HCT116 (cell line): Measurements from ENCODE around the gene ZFP3. TPM values are rescaled to one million over a fixed set of nuclear protein-coding genes. Genes with fewer than 3 reads are reported as not detected.

Source experiments
- ATAC-seq: fragments of 200-7000 bp; cut with Tn5 transposase; 2 replicates; pipeline ENCODE4 v1.9.1; 2020; ENCODE audit warnings: mild to moderate bottlenecking, moderate library complexity
- BruUV-seq: library from RNA; stranded (reverse); fragments of 400-500 nt; replicated peaks from 2 replicates; lab custom pipeline; 2021; lab: Mats Ljungman, UMichigan
- CTCF ChIA-PET: fragments of 300-600 bp; sonication (Branson Sonifier 250); formaldehyde crosslinking; loops from one replicate; lab custom pipeline; 2021; ENCODE audit warnings: antibody characterized with exemption; lab: Charles Lee
- POLR2A ChIA-PET: fragments of 300-600, 350-600 bp; sonication (Branson Sonifier 250); formaldehyde crosslinking; loops from one replicate; lab custom pipeline; 2021; ENCODE audit warnings: antibody characterized with exemption; lab: Charles Lee
- RAD21 ChIA-PET, 2 experiments: fragments of 300-600 bp; sonication (Branson Sonifier 250); formaldehyde crosslinking; loops; one replicate each; lab custom pipeline; 2023; ENCODE audit warnings: low total read pairs in 2 of 2; ENCODE audit not compliant: uncharacterized antibody in 2 of 2, unreplicated experiment in 2 of 2, low non-redundant PET in 1 of 2; lab: Charles Lee
- DNase-seq: peaks from one replicate; pipeline ENCODE4 v3.0.0-alpha.2; 2010; ENCODE audit warnings: low read depth, low spot score
- H2AFZ ChIP-seq: fragments of 200-600 bp; shearing (Covaris generic), sonication (generic); 2 replicates; pipeline ENCODE4 v1.6.1; 2017; ENCODE audit warnings: low read depth, mixed run types, mixed read lengths, antibody characterized with exemption, low read length; ENCODE audit not compliant: poor library complexity, severe bottlenecking
- H3K27ac ChIP-seq: 2 replicates; pipeline ENCODE4 v1.5.1; 2012; ENCODE audit warnings: low read depth, low read length
- H3K27me3 ChIP-seq: fragments of 200-600 bp; sonication (generic); 2 replicates; pipeline ENCODE4 v1.6.1; 2016; ENCODE audit warnings: mixed run types, low read length, mixed read lengths; ENCODE audit not compliant: insufficient read depth
- H3K36me3 ChIP-seq, 2 experiments: fragments of 200-500 bp in 1 of 2; fragments of 200-600 bp in 1 of 2; sonication (Bioruptor generic) in 1 of 2; sonication (generic) in 1 of 2; 2 replicates each; pipeline versions ENCODE4 v1.5.1 to v1.6.1; 2014 to 2016; ENCODE audit warnings: low read length in 2 of 2, inconsistent platforms in 1 of 2, mixed read lengths in 1 of 2, mixed run types in 1 of 2; ENCODE audit not compliant: insufficient read depth in 2 of 2, control insufficient read depth in 1 of 2
- H3K4me1 ChIP-seq, 2 experiments: fragments of 200-600 bp in 1 of 2; sonication (generic) in 1 of 2; 2 replicates each; pipeline versions ENCODE4 v1.5.1 to v1.6.1; 2012 to 2017; ENCODE audit warnings: low read length in 2 of 2, inconsistent platforms in 1 of 2, mild to moderate bottlenecking in 1 of 2, mixed read lengths in 1 of 2, mixed run types in 1 of 2, moderate library complexity in 1 of 2; ENCODE audit not compliant: insufficient read depth in 2 of 2, control insufficient read depth in 1 of 2
- H3K4me2 ChIP-seq: fragments of 200-600 bp; sonication (generic); 2 replicates; pipeline ENCODE4 v1.6.1; 2017; ENCODE audit warnings: mixed run types, low read length, mixed read lengths
- H3K4me3 ChIP-seq, 2 experiments: fragments of 200-600 bp in 1 of 2; sonication (generic) in 1 of 2; replicated peaks in 1 of 2; 2 replicates each; pipeline ENCODE4 v1.5.1; 2011 to 2016; ENCODE audit warnings: low read length in 2 of 2, control low read depth in 1 of 2, low read depth in 1 of 2, mild to moderate bottlenecking in 1 of 2, mixed read lengths in 1 of 2, mixed run types in 1 of 2
- H3K79me2 ChIP-seq: fragments of 200-600 bp; sonication (generic); 2 replicates; pipeline ENCODE4 v1.6.1; 2017; ENCODE audit warnings: mild to moderate bottlenecking, mixed run types, low read length, moderate library complexity, mixed read lengths; ENCODE audit not compliant: insufficient read depth
- H3K9ac ChIP-seq: fragments of 200-600 bp; sonication (generic); 2 replicates; pipeline ENCODE4 v1.6.1; 2016; ENCODE audit warnings: low read length, mixed read lengths
- H3K9me2 ChIP-seq: fragments of 200-600 bp; sonication (generic), shearing (Covaris generic); 2 replicates; pipeline ENCODE4 v1.6.1; 2017; ENCODE audit warnings: mixed run types, mild to moderate bottlenecking, moderate library complexity; ENCODE audit not compliant: insufficient read depth
- H3K9me3 ChIP-seq, 2 experiments: fragments of 200-500 bp in 1 of 2; fragments of 200-600 bp in 1 of 2; sonication (Bioruptor generic) in 1 of 2; sonication (generic) in 1 of 2; 2 replicates each; pipeline ENCODE4 v1.6.1; 2014 to 2017; ENCODE audit warnings: low read length in 2 of 2, mixed read lengths in 2 of 2, inconsistent platforms in 1 of 2, low read depth in 1 of 2, mild to moderate bottlenecking in 1 of 2, mixed run types in 1 of 2, moderate library complexity in 1 of 2; ENCODE audit not compliant: control insufficient read depth in 1 of 2, insufficient read depth in 1 of 2
- H4K20me1 ChIP-seq: fragments of 200-600 bp; sonication (generic), shearing (Covaris generic); 2 replicates; pipeline ENCODE4 v1.6.1; 2017; ENCODE audit warnings: mixed run types, mild to moderate bottlenecking, moderate library complexity; ENCODE audit not compliant: insufficient read depth
- CBX3 ChIP-seq: IDR thresholded peaks from 2 replicates; pipeline ENCODE4 v1.6.1; 2012; ENCODE audit warnings: low read depth
- CEBPB ChIP-seq: IDR thresholded peaks from 2 replicates; pipeline ENCODE4 v1.6.1; 2012; ENCODE audit warnings: low read depth
- EGR1 ChIP-seq: IDR thresholded peaks from 2 replicates; pipeline ENCODE4 v1.6.1; 2012; ENCODE audit warnings: low read depth
- ELF1 ChIP-seq: IDR thresholded peaks from 2 replicates; pipeline ENCODE4 v1.6.1; 2012; ENCODE audit warnings: low read depth, borderline replicate concordance
- EZH2 ChIP-seq: fragments of 200-600 bp; sonication (generic); IDR thresholded peaks from 2 replicates; pipeline ENCODE4 v1.6.1; 2017; ENCODE audit warnings: antibody characterized with exemption, mixed run types
- EZH2phosphoT487 ChIP-seq: fragments of 200-600 bp; IDR thresholded peaks from 2 replicates; pipeline ENCODE4 v1.6.1; 2018; ENCODE audit warnings: antibody characterized with exemption, borderline replicate concordance
- FOSL1 ChIP-seq: IDR thresholded peaks from 2 replicates; pipeline ENCODE4 v1.6.1; 2012; ENCODE audit warnings: low read depth
- JUND ChIP-seq: IDR thresholded peaks from 2 replicates; pipeline ENCODE4 v1.6.1; 2012
- POLR2A ChIP-seq: IDR thresholded peaks from 2 replicates; pipeline ENCODE4 v1.7.0; 2011; ENCODE audit warnings: borderline replicate concordance; ENCODE audit not compliant: insufficient read depth, insufficient read length; ENCODE audit errors: extremely low read depth
- POLR2AphosphoS5 ChIP-seq: IDR thresholded peaks from 2 replicates; pipeline ENCODE4 v1.6.1; 2011; ENCODE audit warnings: mild to moderate bottlenecking, low read depth, low read length, moderate library complexity
- REST ChIP-seq: IDR thresholded peaks from 2 replicates; pipeline ENCODE4 v1.6.1; 2012; ENCODE audit warnings: low read depth
- SIN3A ChIP-seq: IDR thresholded peaks from 2 replicates; pipeline ENCODE4 v1.6.1; 2012; ENCODE audit warnings: low read depth
- SRF ChIP-seq: IDR thresholded peaks from 2 replicates; pipeline ENCODE4 v1.6.1; 2012; ENCODE audit warnings: low read depth
- TCF7L2 ChIP-seq: IDR thresholded peaks from 2 replicates; pipeline ENCODE4 v1.7.0; 2011; ENCODE audit warnings: borderline replicate concordance, inconsistent platforms; ENCODE audit not compliant: insufficient read depth, insufficient read length; ENCODE audit errors: extremely low read depth
- YY1 ChIP-seq: IDR thresholded peaks from 2 replicates; pipeline ENCODE4 v1.6.1; 2011; ENCODE audit warnings: low read length, low read depth, moderate library complexity, mild to moderate bottlenecking; ENCODE audit not compliant: insufficient replicate concordance; ENCODE audit errors: extremely low read depth
- ZFX ChIP-seq: fragments of 450-650 bp; IDR thresholded peaks from 2 replicates; pipeline ENCODE4 v1.6.1; 2017
- ZNF274 ChIP-seq: fragments of 200-500 bp; sonication (Bioruptor generic); IDR thresholded peaks from 2 replicates; pipeline ENCODE4 v1.6.1; 2014; ENCODE audit warnings: mild to moderate bottlenecking, low read depth, low read length, inconsistent platforms
- intact Hi-C: fragments of 100-400 bp; cut with micrococcal nuclease; formaldehyde crosslinking; loops from 2 replicates; pipeline ENCODE4 v1.10.0; 2022
- total RNA-seq: library from RNA; stranded (reverse); gene quantifications from one replicate; pipeline ENCODE4 v1.2.1, GENCODE V29; 2021; ENCODE audit not compliant: unreplicated experiment
- TF ChIP-seq, protein P1 (sequence below): IDR thresholded peaks from 2 replicates; pipeline ENCODE4 v1.6.1; 2012
- TF ChIP-seq, protein P2 (sequence below): IDR thresholded peaks from 2 replicates; pipeline ENCODE4 v1.6.1; 2012

The ZFP3 gene
- total RNA-seq, 1 experiment from 2014 or later = 0.05 TPM

GRCh38 chr17:5068236-5068635, 10.0 kb upstream of the ZFP3 start:
- ChIA-PET RAD21 (no interaction called here), POLR2A (no interaction called here)
- intact Hi-C loops = no loop called here
- H3K79me2 ChIP-seq = no peaks in the 10 kb centered on the region
- H3K9me3 ChIP-seq = no peaks in the 10 kb centered on the region
- BruUV-seq = no TSS peak
- H3K36me3 ChIP-seq = no peaks in the 10 kb centered on the region
- H3K27me3 ChIP-seq = no peaks in the 10 kb centered on the region
- H3K9ac ChIP-seq = no peak overlapping the region
- no peak for TF ChIP-seq EGR1
- TF ChIP-seq CEBPB = no peak
- no peak for TF ChIP-seq EZH2phosphoT487
- no peak for TF ChIP-seq ELF1
- TF ChIP-seq, protein P1, sequence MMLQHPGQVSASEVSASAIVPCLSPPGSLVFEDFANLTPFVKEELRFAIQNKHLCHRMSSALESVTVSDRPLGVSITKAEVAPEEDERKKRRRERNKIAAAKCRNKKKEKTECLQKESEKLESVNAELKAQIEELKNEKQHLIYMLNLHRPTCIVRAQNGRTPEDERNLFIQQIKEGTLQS = no peak
- TF ChIP-seq JUND = no peak
- TF ChIP-seq POLR2A = no peak
- TF ChIP-seq YY1 = no peak
- TF ChIP-seq FOSL1 = no peak
- TF ChIP-seq CBX3 = no peak
- no peak for TF ChIP-seq EZH2
- no peak for TF ChIP-seq ZFX
- TF ChIP-seq, all 23 proteins: peak for 0
- CTCF ChIA-PET = no interaction called here
- Histone ChIP-seq H3K4me3 (no peak overlapping the region), H3K27ac (no peak overlapping the region), H3K9me2 (no peaks in the 10 kb centered on the region), H4K20me1 (no peaks in the 10 kb centered on the region), H2AFZ (no peak overlapping the region), H3K4me1 (no peaks in the 10 kb centered on the region), H3K4me2 (no peak overlapping the region)
- DNase-seq (no peak), ATAC-seq (no peak)

DNA sequence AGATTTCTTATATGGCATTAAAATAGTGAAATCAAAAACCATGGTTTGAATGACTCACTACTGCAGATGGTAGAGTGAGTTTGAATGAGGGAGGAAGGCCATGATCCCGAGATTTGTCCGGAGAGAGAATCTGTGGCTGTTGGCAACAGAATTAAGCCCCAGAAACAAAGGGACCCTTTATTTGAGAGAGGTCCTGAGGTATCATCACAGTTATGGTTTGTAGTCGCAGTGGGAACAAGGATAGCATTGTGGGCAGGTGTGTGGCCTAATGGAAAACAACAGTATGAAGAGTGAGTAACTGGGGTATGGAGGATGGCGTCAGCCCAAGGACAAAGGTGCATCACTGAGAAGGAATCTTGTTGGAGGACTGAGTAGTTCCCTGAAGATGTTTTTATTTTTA, 8.5 kb upstream of the ZFP3 start:
- Histone ChIP-seq H3K79me2 (no peaks in the 10 kb centered on the region), H3K27me3 (no peaks in the 10 kb centered on the region), H2AFZ (no peak overlapping the region), H3K9me2 (no peaks in the 10 kb centered on the region), H3K4me2 (no peak overlapping the region), H3K4me3 (no peak overlapping the region), H3K4me1 (no peaks in the 10 kb centered on the region), H3K9me3 (no peaks in the 10 kb centered on the region), H3K27ac (no peak overlapping the region), H3K9ac (no peak overlapping the region), H4K20me1 (no peaks in the 10 kb centered on the region), H3K36me3 (no peaks in the 10 kb centered on the region)
- DNase-seq = no peak
- CTCF ChIA-PET = no interaction called here
- no peak for ATAC-seq
- POLR2A ChIA-PET = no interaction called here
- RAD21 ChIA-PET = no interaction called here
- intact Hi-C loops = no loop called here
- no TSS peak for BruUV-seq
- TF ChIP-seq TCF7L2 = no peak
- TF ChIP-seq, protein P1 = no peak
- TF ChIP-seq ZFX = no peak
- no peak for TF ChIP-seq POLR2A
- TF ChIP-seq EGR1 = no peak
- no peak for TF ChIP-seq SIN3A
- no peak for TF ChIP-seq YY1
- TF ChIP-seq POLR2AphosphoS5 = no peak
- TF ChIP-seq, protein P2, sequence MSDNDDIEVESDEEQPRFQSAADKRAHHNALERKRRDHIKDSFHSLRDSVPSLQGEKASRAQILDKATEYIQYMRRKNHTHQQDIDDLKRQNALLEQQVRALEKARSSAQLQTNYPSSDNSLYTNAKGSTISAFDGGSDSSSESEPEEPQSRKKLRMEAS = no peak
- no peak for TF ChIP-seq FOSL1
- no peak for TF ChIP-seq SRF
- no peak for TF ChIP-seq CEBPB
- TF ChIP-seq ZNF274 = no peak
- TF ChIP-seq REST = no peak
